Activated CD4-positive, alpha-beta T cell treated with anti-CD3 and anti-CD28 coated beads, Interleukin-2, amount 50 U/mL, for 1 hour (primary cell): Measurements from ENCODE around the gene SIRPB1.
"Not testable (repeated sequence)": the region's sequence is repeated elsewhere in the genome, so short reads cannot be mapped to it uniquely, and the experiment has no call there.

Source experiments
- DNase-seq: peaks from one replicate; pipeline ENCODE4 v3.0.0-alpha.2; 2020

SIRPB1 gene

GRCh38 chr20:1635291-1635979 is 15.6 kb upstream of the SIRPB1 start:
- DNase-seq, result no peak

DNA sequence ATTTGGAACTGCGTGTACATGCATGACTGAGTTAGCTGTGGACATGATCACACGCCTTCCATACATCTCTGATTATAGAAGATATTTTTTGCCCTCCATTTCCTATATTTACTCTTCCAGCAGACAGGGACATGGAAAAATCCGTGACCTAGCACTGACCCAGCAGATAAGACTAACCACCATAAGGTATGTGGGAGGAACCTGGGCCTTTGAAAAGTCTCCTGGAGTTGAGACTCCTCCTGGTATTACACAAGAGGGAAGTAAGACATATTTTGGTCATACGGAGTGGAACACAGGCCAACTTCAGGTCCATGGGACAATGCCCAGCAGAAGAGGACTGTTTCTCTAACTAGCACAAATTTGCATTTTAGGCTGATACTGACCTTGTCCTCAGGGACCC is 13.7 kb upstream of the SIRPB1 start:
- DNase-seq, result no peak

DNA sequence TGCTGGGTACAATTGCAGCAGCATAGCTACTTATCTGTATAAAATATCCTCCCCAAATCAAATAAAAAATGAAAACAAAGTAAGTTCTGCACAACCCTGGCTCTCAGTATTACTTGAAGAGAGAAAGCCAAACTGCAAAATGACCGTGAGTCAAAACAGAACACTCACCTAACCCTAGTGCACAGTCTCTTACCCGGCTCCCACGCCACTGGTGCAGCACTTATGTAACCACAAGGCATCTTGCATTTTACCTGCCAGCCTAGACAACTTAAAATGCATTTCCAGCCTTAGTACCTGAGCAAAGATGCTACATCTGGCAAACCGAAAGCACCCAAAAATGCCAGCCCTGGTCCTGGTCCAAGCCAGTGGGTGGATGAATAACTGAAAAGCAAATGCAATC is 12.4 kb upstream of the SIRPB1 start:
- no peak for DNase-seq

GRCh38 chr20:1631309-1632151 is 11.7 kb upstream of the SIRPB1 start:
- no peak for DNase-seq

DNA sequence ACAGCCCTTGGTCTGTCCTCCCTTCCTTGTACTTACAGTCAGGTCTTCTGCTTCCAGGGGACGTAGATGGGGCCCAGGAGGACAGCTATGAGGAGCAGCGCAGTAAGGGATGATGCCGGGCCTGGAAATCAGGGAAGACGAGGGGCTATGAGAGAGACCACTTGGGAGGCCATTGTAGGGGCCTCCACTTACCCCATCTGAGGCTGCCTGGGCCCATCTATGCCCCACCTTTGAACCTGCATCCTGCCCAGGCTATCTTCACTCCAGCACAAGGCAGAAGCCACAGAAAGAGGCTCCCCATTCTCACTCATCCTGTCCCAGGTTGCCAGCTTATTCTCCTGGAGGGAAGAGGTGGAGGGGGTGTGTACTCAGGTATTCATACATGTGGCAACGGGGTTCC is 10.4 kb upstream of the SIRPB1 start:
- DNase-seq, result no peak

GRCh38 chr20:1629321-1629720 is 9.5 kb upstream of the SIRPB1 start:
- no peak for DNase-seq

DNA sequence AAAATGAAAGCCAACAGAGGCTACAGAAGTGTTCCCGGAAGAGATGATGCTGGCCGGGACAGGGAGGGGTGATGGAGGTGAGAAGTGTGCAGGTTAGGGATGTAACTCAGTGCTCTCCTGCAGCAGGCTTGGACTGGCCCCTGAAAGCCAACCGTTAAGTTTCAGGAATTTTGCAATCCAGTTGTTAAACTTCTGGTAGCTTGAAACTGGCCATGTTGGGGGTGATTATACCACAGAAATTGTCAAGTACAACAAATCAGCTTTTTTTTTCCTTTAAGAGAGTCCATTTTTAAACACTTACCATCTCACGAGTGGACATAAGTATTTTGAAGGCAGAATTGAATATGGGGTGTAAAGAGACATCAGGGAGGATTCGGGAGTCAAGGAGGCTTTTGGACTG is 8.8 kb upstream of the SIRPB1 start:
- no peak for DNase-seq

DNA sequence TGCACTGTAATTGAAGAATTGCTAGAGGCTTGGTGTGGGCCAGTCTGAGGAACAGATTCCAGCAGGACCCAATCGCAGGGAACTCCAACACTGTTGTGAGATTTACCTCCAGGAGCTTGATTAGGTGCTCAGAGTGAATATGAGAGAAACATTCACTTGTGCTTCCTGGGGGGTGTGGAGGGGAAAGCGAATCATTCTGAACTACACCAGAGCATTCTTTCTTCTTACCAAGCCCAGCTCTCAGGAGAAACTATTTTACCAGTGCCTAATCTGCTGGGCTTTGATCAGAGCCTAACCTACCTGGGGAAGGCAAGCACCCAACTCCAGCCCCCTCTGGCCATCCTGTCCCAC is 7.4 kb upstream of the SIRPB1 start:
- no peak for DNase-seq

DNA sequence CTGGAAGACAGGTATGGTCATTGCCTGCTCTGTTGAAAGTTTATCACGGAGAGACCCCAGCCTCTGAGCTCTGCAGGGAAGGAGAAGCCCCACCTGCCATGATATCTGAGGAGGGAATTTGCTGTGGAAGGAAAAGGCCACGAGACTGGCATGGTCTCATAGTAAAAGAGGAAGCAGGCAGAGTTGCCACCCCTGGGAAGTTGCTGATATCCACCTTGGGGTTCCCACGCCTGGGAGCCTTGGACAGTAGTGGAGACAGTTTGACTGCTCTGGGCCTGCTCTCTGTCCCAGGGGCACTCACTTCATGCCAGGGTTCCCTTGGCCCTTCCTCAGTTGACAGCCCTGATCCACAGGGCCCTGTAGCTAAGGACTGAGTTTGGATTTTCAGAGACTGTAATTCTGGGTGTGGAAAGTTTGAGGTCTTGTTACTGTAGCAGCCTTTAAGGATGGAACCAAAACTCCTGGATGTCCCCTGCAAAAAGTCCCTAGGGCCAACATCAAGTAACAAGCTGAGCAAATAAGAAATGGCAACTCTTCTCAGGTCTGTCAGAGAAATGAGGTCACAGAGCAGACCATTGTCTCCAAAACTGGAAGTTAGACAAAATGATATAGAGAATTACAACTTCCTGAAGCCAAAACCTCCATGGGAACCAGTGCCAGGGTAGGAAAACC is 6.9 kb upstream of the SIRPB1 start:
- no peak for DNase-seq

GRCh38 chr20:1625083-1625690 is 5.4 kb upstream of the SIRPB1 start:
- no peak for DNase-seq

DNA sequence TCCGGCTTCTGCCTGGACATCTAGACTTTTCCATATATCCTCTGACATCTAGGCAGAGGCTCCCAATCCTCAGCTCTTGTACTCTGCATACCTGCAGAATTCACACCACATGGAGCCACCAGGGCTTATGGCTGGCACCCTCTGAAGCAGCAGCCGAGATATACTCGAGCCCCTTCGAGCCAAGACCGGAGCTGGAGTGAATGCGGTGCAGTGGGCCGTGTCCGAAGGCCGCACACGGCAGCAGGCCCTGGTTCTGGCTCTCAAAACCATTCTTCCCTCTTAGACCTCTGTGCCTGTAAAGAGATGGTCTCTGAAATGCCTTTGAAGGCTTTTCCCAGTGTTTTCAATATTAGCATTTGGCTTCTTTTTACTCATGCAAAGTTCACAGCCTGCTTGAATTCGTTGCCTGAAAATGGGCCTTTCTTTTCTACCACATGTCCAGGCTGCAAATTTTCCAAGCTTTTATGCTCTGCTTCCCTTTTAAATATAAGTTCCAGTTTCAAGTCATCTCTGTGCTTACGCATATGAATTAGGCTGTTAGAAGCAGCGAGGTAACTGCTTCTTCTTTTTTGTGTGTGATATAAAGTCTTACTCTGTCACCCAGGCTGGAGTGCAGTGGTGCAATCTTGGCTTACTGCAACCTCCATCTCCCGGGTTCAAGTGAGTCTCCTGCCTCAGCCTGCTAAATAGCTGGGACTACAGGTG is 3.8 kb upstream of the SIRPB1 start:
- DNase-seq, result no peak

DNA sequence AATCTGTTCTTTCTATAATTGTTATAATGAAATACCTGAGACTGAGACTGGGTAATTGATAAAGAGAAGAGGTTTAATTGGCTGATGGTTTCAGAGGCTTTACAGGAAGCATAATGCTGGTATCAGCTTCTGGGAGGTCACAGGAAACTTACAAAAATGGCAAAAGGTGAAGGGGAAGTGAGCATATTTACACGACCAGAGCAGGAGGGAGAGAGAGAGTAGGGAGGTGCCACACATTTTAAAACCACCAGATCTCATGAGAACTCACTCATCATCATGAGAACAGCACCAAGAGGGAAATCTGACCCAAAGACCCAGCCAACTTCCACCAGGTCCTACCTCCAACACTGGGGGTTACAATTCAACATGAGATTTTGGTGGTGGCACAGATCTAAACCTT is 2.6 kb upstream of the SIRPB1 start:
- DNase-seq, result no peak

GRCh38 chr20:1621316-1621715 is 1.5 kb upstream of the SIRPB1 start:
- DNase-seq, result no peak

DNA sequence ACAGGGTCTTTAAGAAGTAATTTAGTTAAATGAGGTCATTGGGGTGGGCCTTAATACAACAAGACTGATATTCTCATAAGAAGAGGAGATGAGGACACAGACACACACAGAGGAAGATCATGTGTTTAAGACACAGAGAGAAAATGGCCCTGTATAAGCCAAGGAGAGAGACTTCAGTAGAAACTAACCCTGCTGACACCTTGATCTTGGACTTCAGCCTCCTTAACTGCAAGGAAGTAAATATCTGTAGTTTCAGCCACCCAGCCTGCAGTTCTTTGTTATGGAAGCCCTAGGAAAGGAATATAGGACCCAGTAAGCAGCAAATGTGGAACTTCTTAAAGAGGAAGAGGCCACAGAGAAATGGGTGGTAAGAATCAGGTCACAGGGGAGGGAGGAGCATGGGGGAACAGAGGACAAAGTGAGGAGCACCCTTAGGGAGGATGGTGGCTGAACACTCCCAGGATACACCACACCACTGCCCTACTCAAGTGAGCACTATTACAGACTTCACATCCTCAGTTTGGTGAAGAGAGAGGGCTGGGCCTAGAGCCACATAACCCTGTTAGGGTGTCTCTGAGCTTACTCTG is 762 bp downstream of the SIRPB1 start:
- no peak for DNase-seq

DNA sequence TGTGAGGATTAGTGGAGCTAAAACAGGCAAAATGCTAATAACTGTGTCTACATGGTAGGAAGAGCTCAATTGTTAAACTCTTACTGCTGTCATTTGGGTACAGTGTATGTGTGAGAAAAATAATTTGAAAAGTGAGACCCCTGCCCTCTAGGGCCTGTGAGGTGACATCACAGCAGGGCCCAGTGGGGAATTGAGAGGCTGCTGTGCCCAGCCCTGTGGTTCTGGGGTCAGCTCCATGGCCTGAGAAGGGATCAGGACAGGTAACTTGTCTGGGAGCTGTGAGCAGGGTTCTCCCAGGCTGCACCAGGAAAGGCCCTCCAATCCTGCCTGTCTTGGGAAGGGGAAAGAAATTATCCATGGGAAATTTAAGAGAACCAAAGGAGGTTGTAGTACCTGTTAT is 1.3 kb downstream of the SIRPB1 start:
- no peak for DNase-seq

GRCh38 chr20:1616858-1617434 is 2.9 kb downstream of the SIRPB1 start:
- DNase-seq, result no peak

DNA sequence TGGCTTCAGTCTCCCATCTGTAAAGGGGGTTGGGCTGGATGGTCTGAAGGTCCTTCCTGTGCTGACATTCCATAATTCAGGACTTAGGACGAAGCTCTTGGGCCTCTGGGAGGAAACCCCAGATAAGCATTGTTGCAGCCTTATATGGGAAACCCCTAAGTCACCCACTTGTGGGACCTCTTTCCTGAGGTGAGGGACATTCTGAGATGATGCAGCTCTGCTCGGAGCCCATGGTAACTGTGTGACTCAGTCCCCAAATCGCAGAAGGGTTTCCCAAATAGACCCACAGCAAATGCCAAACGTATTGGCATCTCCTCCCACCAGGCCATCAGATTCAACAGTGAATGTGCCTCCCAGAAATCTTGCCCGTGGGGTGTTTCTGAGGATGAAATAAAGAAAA is 9.4 kb downstream of the SIRPB1 start:
- not testable (repeated sequence) for DNase-seq

- DNase-seq, result not testable (repeated sequence)
Observed at GRCh38 chr20:1608678-1609347, 11.0 kb downstream of the SIRPB1 start.

GRCh38 chr20:1600736-1601135 is 19.1 kb downstream of the SIRPB1 start:
- no peak for DNase-seq

DNA sequence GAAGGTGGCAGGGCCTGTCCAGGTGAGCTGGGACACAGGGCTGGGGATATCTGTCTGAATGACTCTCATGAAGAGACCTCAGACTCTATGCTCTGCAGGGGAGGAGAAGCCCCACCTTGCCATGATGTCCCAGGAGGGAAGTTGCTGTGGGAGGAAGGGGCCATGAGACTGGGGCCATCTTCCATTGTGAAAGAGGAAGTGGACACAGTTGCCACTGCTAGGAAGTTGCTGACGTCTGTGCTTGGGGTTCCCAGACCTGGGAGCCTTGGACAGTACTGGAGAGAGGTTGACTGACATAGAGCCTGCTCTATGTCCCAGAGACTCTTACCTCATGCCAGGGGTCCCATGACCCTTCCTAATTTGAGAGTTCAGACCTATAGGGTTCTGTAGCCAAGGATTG is 24.5 kb downstream of the SIRPB1 start:
- no peak for DNase-seq
